Ovary (tissue), 3 donors: ENCODE results near the gene ITPK1.

ENCODE experiments used
- POLR2A ChIP-seq: fragments of 450-650 bp; IDR thresholded peaks from one replicate; pipeline ENCODE4 v1.6.1; 2017; ENCODE audit warnings: antibody characterized with exemption, mild to moderate bottlenecking, moderate library complexity
- TF ChIP-seq, protein P1 (sequence below), 3 donors: fragments of 450-650 bp in 2 of 3; fragments of 200-600 bp in 1 of 3; IDR thresholded peaks; one replicate each; pipeline versions ENCODE4 v1.5.1 to v1.8.0; 2016 to 2022; ENCODE audit warnings: antibody characterized with exemption in 3 of 3, mild to moderate bottlenecking in 1 of 3
- donor health status: DM: no; HTN: no; CAD: no.

DNA sequence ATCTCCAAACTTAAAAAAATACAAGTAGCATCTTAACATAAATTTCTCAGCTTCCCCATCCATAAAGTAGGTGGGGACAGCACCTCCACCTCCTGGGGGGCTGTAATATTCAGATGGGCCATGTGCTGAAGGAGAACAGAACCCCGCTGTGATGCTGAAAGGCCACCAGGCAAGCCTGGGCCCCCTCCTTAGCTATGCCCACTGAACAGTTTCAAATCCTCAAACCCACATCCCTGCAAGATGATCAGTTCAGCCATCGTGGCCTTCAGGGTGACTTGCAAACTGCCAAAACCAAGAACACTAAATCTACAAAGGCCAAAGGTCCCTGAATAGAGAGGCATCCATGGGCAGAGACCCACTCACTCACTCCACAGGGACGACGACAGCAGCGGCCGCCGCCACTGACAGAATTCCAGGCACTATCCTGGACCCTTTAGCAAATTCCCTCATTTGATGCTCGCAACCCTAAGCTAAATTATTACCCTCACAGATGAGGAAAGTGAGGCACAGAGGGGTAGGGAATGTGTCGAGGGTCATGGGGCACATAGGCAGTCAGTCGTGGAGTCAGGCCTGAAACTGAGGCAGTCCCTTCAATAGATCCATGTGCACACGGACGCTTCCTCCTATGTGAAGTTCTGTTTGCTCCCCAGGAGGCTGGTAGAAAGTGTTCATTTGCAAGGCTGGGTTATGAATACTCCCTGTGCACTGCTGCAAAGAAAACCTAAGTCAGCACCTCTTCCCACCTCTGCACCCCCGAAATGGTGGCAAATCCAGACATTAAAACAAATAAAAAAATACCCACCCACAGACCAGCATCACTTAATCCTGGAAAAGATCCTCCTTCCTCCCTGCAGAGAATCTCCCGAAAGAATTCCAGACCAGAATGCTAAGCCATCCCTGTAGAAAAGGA, 5.9 kb downstream of the ITPK1 start:
- TF ChIP-seq, protein P1, sequence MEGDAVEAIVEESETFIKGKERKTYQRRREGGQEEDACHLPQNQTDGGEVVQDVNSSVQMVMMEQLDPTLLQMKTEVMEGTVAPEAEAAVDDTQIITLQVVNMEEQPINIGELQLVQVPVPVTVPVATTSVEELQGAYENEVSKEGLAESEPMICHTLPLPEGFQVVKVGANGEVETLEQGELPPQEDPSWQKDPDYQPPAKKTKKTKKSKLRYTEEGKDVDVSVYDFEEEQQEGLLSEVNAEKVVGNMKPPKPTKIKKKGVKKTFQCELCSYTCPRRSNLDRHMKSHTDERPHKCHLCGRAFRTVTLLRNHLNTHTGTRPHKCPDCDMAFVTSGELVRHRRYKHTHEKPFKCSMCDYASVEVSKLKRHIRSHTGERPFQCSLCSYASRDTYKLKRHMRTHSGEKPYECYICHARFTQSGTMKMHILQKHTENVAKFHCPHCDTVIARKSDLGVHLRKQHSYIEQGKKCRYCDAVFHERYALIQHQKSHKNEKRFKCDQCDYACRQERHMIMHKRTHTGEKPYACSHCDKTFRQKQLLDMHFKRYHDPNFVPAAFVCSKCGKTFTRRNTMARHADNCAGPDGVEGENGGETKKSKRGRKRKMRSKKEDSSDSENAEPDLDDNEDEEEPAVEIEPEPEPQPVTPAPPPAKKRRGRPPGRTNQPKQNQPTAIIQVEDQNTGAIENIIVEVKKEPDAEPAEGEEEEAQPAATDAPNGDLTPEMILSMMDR (IDR thresholded peaks at IDR 0.05): no peak
- TF ChIP-seq POLR2A: no peak
